Keratinocyte (primary cell): ENCODE measurements around the gene SBNO2.

Experiments
- CTCF ChIP-seq, 3 experiments: IDR thresholded peaks in 1 of 3; conservative IDR thresholded peaks in 1 of 3; optimal IDR thresholded peaks in 1 of 3; 2 replicates in 2 of 3; 3 replicates in 1 of 3; pipeline versions ENCODE3 to v1.5.1; 2011; ENCODE audit warnings: low read length in 3 of 3, mild to moderate bottlenecking in 3 of 3, moderate library complexity in 2 of 3, control low read depth in 1 of 3, inconsistent platforms in 1 of 3; ENCODE audit not compliant: insufficient read depth in 2 of 3; ENCODE audit errors: extremely low read depth in 1 of 3
- EZH2 ChIP-seq: IDR thresholded peaks from one replicate; pipeline ENCODE4 v1.6.1; 2012; ENCODE audit warnings: inconsistent platforms, mild to moderate bottlenecking, low read length, moderate library complexity

DNA sequence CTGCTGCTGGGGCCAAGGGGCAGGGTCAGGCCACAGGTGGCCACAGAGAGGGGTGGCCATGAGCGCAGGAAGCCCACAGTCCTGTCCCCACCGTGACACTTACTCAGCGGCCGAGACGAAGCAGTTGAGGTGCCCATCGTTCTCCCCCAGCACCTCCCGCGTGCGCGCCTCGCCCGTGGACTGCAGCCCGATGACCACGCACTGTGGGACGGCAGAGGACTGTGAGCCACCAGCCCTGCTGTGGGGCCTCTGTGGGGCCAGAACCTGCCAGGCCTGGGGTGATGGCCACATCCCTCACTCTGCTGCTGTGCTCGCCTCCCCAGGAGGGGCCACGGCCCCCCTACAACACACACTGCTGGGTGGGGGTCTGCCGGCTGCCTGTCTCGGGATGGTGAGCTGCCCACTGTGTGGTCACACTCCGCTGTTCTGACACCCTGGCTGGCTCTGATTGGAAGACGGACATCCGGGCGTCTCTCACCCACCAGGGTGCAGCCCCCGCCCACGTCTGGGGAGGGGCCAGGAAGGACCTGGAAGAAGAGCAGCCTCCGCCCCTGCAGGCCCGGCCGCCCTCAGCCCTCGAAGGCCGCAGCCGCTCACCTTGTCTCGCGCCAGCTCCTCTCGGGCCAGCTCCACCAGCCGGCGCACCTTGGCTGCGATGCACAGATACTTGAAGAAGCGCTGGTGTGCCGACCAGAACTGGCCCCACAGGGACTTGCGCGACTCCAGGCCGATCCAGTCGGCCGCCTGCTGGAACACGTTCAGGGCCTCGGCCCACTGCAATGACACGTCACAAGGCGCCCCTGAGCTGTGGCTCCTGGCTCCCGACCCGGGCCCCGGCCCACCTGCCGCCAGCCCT is 57.1 kb downstream of the SBNO2 start:
- TF ChIP-seq CTCF (optimal IDR thresholded peaks at IDR 0.05 in 1 of 3, IDR thresholded peaks at IDR 0.05 in 1 of 3, conservative IDR thresholded peaks at IDR 0.05 in 1 of 3; ENCODE audit: extremely low read depth in 1 of 3, insufficient read depth in 2 of 3, low read length in 3 of 3) (no peak), EZH2 (no peak)
